MM.1S (cell line): ENCODE data around the gene DNAH8.

ENCODE experiments used
- DNase-seq: peaks from one replicate; pipeline ENCODE4 v3.0.0-alpha.2; 2015
- H2AFZ ChIP-seq: fragments of 300-600 bp; sonication (generic); 2 replicates; pipeline ENCODE4 v1.6.0; 2016; ENCODE audit warnings: antibody characterized with exemption, low read length
- H3F3A ChIP-seq: fragments of 300-600 bp; sonication (generic); 2 replicates; pipeline ENCODE4 v1.6.1; 2016; ENCODE audit warnings: mild to moderate bottlenecking, antibody characterized with exemption, low read length, moderate library complexity, mixed read lengths; ENCODE audit not compliant: insufficient read depth
- H3K27ac ChIP-seq: fragments of 300-600 bp; sonication (generic); 2 replicates; pipeline ENCODE4 v1.5.1; 2016; ENCODE audit warnings: mild to moderate bottlenecking, low read length
- H3K27me3 ChIP-seq: fragments of 300-600 bp; sonication (generic); replicated peaks from 2 replicates; pipeline ENCODE4 v1.6.0; 2016; ENCODE audit warnings: low read length; ENCODE audit not compliant: insufficient read depth
- H3K36me3 ChIP-seq: fragments of 300-600 bp; sonication (generic); replicated peaks from 2 replicates; pipeline ENCODE4 v1.6.1; 2016; ENCODE audit warnings: mild to moderate bottlenecking, low read length, mixed read lengths; ENCODE audit not compliant: insufficient read depth
- H3K4me1 ChIP-seq: fragments of 300-600 bp; sonication (generic); 2 replicates; pipeline ENCODE4 v1.6.1; 2016; ENCODE audit warnings: low read length, mixed read lengths
- H3K4me2 ChIP-seq: fragments of 300-600 bp; sonication (generic); 2 replicates; pipeline ENCODE4 v1.6.0; 2016; ENCODE audit warnings: low read depth, low read length
- H3K4me3 ChIP-seq: fragments of 300-600 bp; sonication (generic); 2 replicates; pipeline ENCODE4 v1.5.1; 2016; ENCODE audit warnings: low read length, mixed read lengths
- H3K79me2 ChIP-seq: fragments of 300-600 bp; sonication (generic); 2 replicates; pipeline ENCODE4 v1.6.1; 2016; ENCODE audit warnings: mixed run types, low read length, mixed read lengths
- H3K9ac ChIP-seq: fragments of 300-600 bp; sonication (generic); 2 replicates; pipeline ENCODE4 v1.6.1; 2016; ENCODE audit warnings: low read length, mixed read lengths
- H3K9me2 ChIP-seq: fragments of 300-600 bp; sonication (generic); replicated peaks from 2 replicates; pipeline ENCODE4 v1.6.1; 2016; ENCODE audit warnings: mild to moderate bottlenecking, low read length, mixed read lengths; ENCODE audit not compliant: insufficient read depth
- H3K9me3 ChIP-seq: fragments of 300-600 bp; sonication (generic); replicated peaks from 2 replicates; pipeline ENCODE4 v1.6.1; 2016; ENCODE audit warnings: mild to moderate bottlenecking, low read length, mixed read lengths; ENCODE audit not compliant: insufficient read depth
- H4K20me1 ChIP-seq: fragments of 300-600 bp; sonication (generic); 2 replicates; pipeline ENCODE4 v1.6.1; 2016; ENCODE audit warnings: mild to moderate bottlenecking, low read length, moderate library complexity, mixed read lengths; ENCODE audit not compliant: insufficient read depth
- CTCF ChIP-seq: fragments of 300-600 bp; sonication (generic); IDR thresholded peaks from 2 replicates; pipeline ENCODE4 v1.5.1; 2016; ENCODE audit warnings: antibody characterized with exemption, low read length, mixed read lengths
- EZH2 ChIP-seq: fragments of 300-600 bp; sonication (generic); optimal IDR thresholded peaks from 2 replicates; pipeline ENCODE3; 2017; ENCODE audit warnings: low read depth, mild to moderate bottlenecking, antibody characterized with exemption, low read length, mixed read lengths
- EZH2phosphoT487 ChIP-seq: fragments of 300-600 bp; sonication (generic); IDR thresholded peaks from 2 replicates; pipeline ENCODE4 v1.6.1; 2018; ENCODE audit warnings: antibody characterized with exemption, low read length

DNAH8 gene

DNA sequence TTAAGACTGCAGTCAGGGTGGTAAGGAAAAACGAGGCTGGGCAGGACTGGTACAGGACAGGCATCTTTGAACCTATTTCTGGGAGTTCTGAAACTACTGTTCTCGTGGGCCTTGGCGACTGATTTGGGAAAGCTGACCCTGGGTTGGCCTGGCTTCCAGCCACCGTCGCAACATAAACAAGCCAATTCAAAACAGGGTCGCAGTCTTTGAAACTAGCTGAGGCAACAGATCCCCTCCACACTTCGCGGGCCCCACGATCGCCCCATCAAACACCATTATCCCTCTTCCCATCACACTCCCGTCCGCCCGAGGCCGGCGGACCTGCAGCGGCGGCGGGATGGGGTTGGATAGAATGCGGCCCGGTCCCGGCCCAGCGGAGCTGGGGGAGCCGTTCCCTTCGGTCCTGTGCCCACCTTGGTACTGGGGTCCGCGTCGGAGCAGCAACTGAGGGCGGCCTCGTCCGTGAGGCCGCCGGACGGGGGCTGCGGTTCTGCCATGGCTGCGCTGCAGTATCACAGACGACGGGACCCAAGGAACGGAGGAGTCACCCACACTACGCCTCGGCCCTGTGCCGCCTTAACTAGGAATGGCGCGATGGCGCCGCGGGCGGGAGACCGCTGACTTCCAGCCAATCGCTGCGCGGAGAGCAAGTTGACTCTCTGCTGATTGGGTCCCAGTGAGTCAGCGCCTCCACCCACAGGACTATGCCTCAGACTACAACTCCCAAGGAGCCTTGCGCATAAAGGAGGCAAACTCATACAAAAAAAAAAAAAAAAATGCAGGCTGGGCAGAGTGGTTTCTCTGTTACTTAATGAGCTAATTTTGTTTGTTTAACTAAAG, 12.3 kb upstream of the DNAH8 start, which contains the start of gene GLO1:
GLO1 (minus strand) TSS at position 588 of the 840 bp plus-strand sequence; CDS start at position 497, 91 bp downstream.
- Histone ChIP-seq H3K9me3 (no peaks in the 10 kb centered on the region), H3K4me1 (no peaks in the 10 kb centered on the region), H3K9ac (peak within 1 kb of the TSS; percentile 83), H3K79me2 (peaks cover 37% of the 10 kb centered on the region), H3K4me3 (peak within 1 kb of the TSS; percentile 85), H4K20me1 (no peaks in the 10 kb centered on the region), H3K9me2 (no peaks in the 10 kb centered on the region), H3K27ac (peak within 1 kb of the TSS; percentile 67; the same call in 1 of the 2 replicates), H3K36me3 (no peaks in the 10 kb centered on the region), H3K27me3 (no peaks in the 10 kb centered on the region), H3K4me2 (peak within 1 kb of the TSS; percentile 70), H3F3A (peaks cover 6% of the 10 kb centered on the region; the same call in 1 of the 2 replicates), H2AFZ (peak within 1 kb of the TSS; percentile 90)
- peak; percentile 98 for DNase-seq
- TF ChIP-seq EZH2 (no peak), EZH2phosphoT487 (no peak), CTCF (no peak)

DNA sequence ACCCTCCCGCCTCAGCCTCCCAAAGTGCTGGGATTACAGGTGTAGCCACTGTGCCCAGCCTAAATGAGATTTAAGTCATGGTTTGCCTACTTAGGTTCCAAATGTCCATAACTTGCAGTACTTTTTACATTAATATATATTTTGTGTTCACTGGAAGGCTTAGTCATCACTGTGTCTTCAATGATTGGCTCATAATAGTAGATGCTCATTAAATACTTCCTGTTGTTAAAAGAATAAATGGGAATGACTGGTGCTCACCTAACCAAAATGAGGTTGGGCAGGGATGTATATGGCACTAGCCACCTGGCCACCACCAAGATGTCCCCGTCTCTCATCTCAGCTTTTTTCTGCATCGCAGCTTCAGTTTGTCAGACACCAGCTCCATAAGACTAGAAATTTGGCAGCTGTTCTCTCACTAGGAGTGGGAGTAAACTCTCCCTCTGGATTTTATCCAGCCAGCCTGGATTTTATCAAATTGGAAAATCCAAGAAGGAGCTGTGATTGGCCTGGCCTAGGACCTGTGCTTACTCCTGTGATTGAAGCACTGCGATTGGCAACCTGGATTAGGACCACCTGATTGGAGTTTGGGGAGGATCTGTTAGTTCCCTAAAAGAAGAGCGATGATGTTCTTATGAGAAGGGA, 11.0 kb upstream of the DNAH8 start:
- peaks cover 6% of the 10 kb centered on the region; the same call in 1 of the 2 replicates for H3F3A ChIP-seq
- H3K9ac ChIP-seq = no peak overlapping the region
- H3K4me3 ChIP-seq = no peak overlapping the region
- H4K20me1 ChIP-seq = no peaks in the 10 kb centered on the region
- H2AFZ ChIP-seq = no peak overlapping the region
- no peak for DNase-seq
- TF ChIP-seq CTCF (no peak), EZH2phosphoT487 (no peak), EZH2 (no peak)
- H3K79me2 ChIP-seq = peaks cover 28% of the 10 kb centered on the region
- no peak overlapping the region for H3K27ac ChIP-seq
- no peaks in the 10 kb centered on the region for H3K4me1 ChIP-seq
- H3K36me3 ChIP-seq = no peaks in the 10 kb centered on the region
- H3K27me3 ChIP-seq = no peaks in the 10 kb centered on the region
- H3K9me2 ChIP-seq = no peaks in the 10 kb centered on the region
- H3K4me2 ChIP-seq = no peak overlapping the region
- H3K9me3 ChIP-seq = no peaks in the 10 kb centered on the region

DNA sequence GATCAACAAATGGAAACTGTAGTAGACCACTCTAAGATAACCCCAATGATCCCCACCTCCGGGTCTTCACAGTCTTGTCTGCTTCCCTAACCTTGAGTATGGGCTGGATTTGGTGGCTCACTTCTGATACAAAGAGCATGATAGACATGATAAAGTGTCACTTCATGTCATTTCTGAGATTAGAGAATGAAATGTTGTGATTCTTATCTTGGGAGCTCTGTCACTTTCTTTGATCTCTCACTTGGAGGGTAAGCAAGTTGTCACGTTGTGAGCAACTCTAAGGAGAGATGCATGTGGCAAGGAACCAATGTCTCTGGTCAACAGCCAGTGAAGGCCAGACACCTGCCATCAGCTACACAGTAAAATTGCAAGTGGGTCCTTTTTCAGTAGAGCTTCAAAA, 9.2 kb upstream of the DNAH8 start:
- no peaks in the 10 kb centered on the region for H3K27me3 ChIP-seq

More for the DNA sequence above, 9.2 kb upstream of the DNAH8 start:
- TF ChIP-seq EZH2 (no peak), EZH2phosphoT487 (no peak), CTCF (no peak)
- no peak overlapping the region for H2AFZ ChIP-seq
- H3K79me2 ChIP-seq = peaks cover 18% of the 10 kb centered on the region
- no peaks in the 10 kb centered on the region for H3K36me3 ChIP-seq
- peaks cover 6% of the 10 kb centered on the region; the same call in 1 of the 2 replicates for H3F3A ChIP-seq
- H4K20me1 ChIP-seq = no peaks in the 10 kb centered on the region
- H3K4me3 ChIP-seq = no peak overlapping the region
- H3K9ac ChIP-seq = no peak overlapping the region
- H3K9me3 ChIP-seq = no peaks in the 10 kb centered on the region
- no peak overlapping the region for H3K27ac ChIP-seq
- no peaks in the 10 kb centered on the region for H3K9me2 ChIP-seq
- no peak for DNase-seq
- H3K4me1 ChIP-seq = no peaks in the 10 kb centered on the region
- no peak overlapping the region for H3K4me2 ChIP-seq
